ENCODE measurements around the gene DBX1. TPM values are rescaled to one million over a fixed set of nuclear protein-coding genes. Genes with fewer than 3 reads are reported as not detected.

The DBX1 gene
- polyA plus RNA-seq, 1 experiment, result not detected

- ChIA-PET CTCF (no interaction called here), POLR2A (no interaction called here)
- no peak for TF ChIP-seq CTCF (IDR thresholded peaks at IDR 0.05; ENCODE audit: insufficient read depth, low read depth, low read length)
- no peaks in the 10 kb centered on the region for H3K36me3 ChIP-seq (ENCODE audit: control insufficient read depth, insufficient read depth, low read length)
- peaks cover 6% of the 10 kb centered on the region for H3K27me3 ChIP-seq (ENCODE audit: control insufficient read depth, insufficient read depth, low read length)
- no peak overlapping the region for H3K4me3 ChIP-seq (ENCODE audit: low read depth, low read length)
- DNase-seq (ENCODE audit: low read depth), result no peak
Measured at GRCh38 chr11:20193307-20193706, 33.0 kb upstream of the DBX1 start.

- TF ChIP-seq CTCF (IDR thresholded peaks at IDR 0.05; ENCODE audit: insufficient read depth, low read depth, low read length), result no peak
- DNase-seq (ENCODE audit: low read depth), result no peak
- CTCF ChIA-PET, result no interaction called here
- Histone ChIP-seq H3K4me3 (ENCODE audit: low read depth, low read length) (no peak overlapping the region), H3K27me3 (ENCODE audit: control insufficient read depth, insufficient read depth, low read length) (peaks cover 6% of the 10 kb centered on the region), H3K36me3 (ENCODE audit: control insufficient read depth, insufficient read depth, low read length) (no peaks in the 10 kb centered on the region)
- POLR2A ChIA-PET, result no interaction called here
Measured at GRCh38 chr11:20192641-20193040, 32.4 kb upstream of the DBX1 start.

- TF ChIP-seq CTCF (IDR thresholded peaks at IDR 0.05; ENCODE audit: insufficient read depth, low read depth, low read length), result no peak
- ChIA-PET POLR2A (no interaction called here), CTCF (no interaction called here)
- no peak for DNase-seq (ENCODE audit: low read depth)
- Histone ChIP-seq H3K4me3 (ENCODE audit: low read depth, low read length) (no peak overlapping the region), H3K36me3 (ENCODE audit: control insufficient read depth, insufficient read depth, low read length) (no peaks in the 10 kb centered on the region), H3K27me3 (ENCODE audit: control insufficient read depth, insufficient read depth, low read length) (peaks cover 6% of the 10 kb centered on the region)
Measured at GRCh38 chr11:20192151-20192550, 31.9 kb upstream of the DBX1 start.

- no peak for DNase-seq (ENCODE audit: low read depth)
- no peaks in the 10 kb centered on the region for H3K36me3 ChIP-seq (ENCODE audit: control insufficient read depth, insufficient read depth, low read length)
- H3K27me3 ChIP-seq (ENCODE audit: control insufficient read depth, insufficient read depth, low read length), result peaks cover 4% of the 10 kb centered on the region
- CTCF ChIA-PET, result interaction anchor here (1.2 kb wide), 1 partner anchor 51 kb away, joined by 3 read pairs; no protein-coding TSS in a partner anchor
- H3K4me3 ChIP-seq (ENCODE audit: low read depth, low read length), result no peak overlapping the region
- POLR2A ChIA-PET, result no interaction called here
- TF ChIP-seq CTCF (IDR thresholded peaks at IDR 0.05; ENCODE audit: insufficient read depth, low read depth, low read length), result no peak
Measured at GRCh38 chr11:20178976-20179375, 18.7 kb upstream of the DBX1 start.

- no peak for DNase-seq (ENCODE audit: low read depth)
- ChIA-PET POLR2A (no interaction called here), CTCF (interaction anchor here (1.5 kb wide), 1 partner anchor 13 kb away, joined by 3 read pairs; no protein-coding TSS in a partner anchor)
- H3K36me3 ChIP-seq (ENCODE audit: control insufficient read depth, insufficient read depth, low read length), result no peaks in the 10 kb centered on the region
- peaks cover 4% of the 10 kb centered on the region for H3K27me3 ChIP-seq (ENCODE audit: control insufficient read depth, insufficient read depth, low read length)
- H3K4me3 ChIP-seq (ENCODE audit: low read depth, low read length), result no peak overlapping the region
- TF ChIP-seq CTCF (IDR thresholded peaks at IDR 0.05; ENCODE audit: insufficient read depth, low read depth, low read length), result no peak
Measured at GRCh38 chr11:20177136-20177535, 16.9 kb upstream of the DBX1 start.
